ENCODE results near the gene KRTAP3-2. TPM values are rescaled to one million over a fixed set of nuclear protein-coding genes. Genes with fewer than 3 reads are reported as not detected.

The KRTAP3-2 gene
- total RNA-seq, 2 donors from 2014 or later: not detected

GRCh38 chr17:40981115-40981514 is 18.6 kb downstream of the KRTAP3-2 start:
- H3K27ac ChIP-seq: no peak overlapping the region
- no peaks in the 10 kb centered on the region for H3K27me3 ChIP-seq

DNA sequence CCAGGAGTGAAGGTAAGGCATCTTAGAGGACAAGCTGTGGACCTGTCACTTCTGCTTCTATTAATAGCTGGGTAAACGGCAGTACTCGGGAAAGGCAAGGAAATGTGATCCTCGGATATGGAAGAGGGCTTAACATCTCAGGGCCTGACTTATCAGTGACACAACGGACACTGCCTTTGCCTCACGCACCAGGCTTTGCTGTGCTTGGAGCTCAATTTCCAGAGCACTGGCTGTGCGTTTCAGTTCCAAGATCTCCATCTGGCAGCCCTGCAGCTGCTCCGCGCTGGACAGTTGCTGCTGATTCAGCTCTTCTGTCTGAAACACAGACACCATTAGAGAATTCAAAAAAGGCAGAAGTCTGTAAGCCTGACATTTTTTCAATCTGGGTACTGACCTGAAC is 19.1 kb downstream of the KRTAP3-2 start:
- Histone ChIP-seq H3K27me3 (no peaks in the 10 kb centered on the region), H3K4me1 (no peaks in the 10 kb centered on the region), H3K36me3 (no peaks in the 10 kb centered on the region), H3K27ac (no peak overlapping the region), H3K4me3 (no peak overlapping the region), H3K9me3 (no peaks in the 10 kb centered on the region)
- TF ChIP-seq CTCF (IDR thresholded peaks at IDR 0.05): no peak
- DNase-seq (ENCODE audit: low spot score): no peak

More at GRCh38 chr17:40981115-40981514, 18.6 kb downstream of the KRTAP3-2 start:
- Histone ChIP-seq H3K9me3 (no peaks in the 10 kb centered on the region), H3K36me3 (no peaks in the 10 kb centered on the region), H3K4me1 (no peaks in the 10 kb centered on the region), H3K4me3 (no peak overlapping the region)
- no peak for TF ChIP-seq CTCF (IDR thresholded peaks at IDR 0.05)
- no peak for DNase-seq (ENCODE audit: low spot score)

- Histone ChIP-seq H3K4me1 (no peaks in the 10 kb centered on the region), H3K27me3 (no peaks in the 10 kb centered on the region), H3K4me3 (no peak overlapping the region), H3K36me3 (no peaks in the 10 kb centered on the region), H3K9me3 (no peaks in the 10 kb centered on the region), H3K27ac (no peak overlapping the region)
- DNase-seq (ENCODE audit: low spot score): no peak
- no peak for TF ChIP-seq CTCF (IDR thresholded peaks at IDR 0.05)
Measured at GRCh38 chr17:40980117-40980516, 19.6 kb downstream of the KRTAP3-2 start.

- TF ChIP-seq CTCF (IDR thresholded peaks at IDR 0.05): no peak
- DNase-seq (ENCODE audit: low spot score): no peak
- no peaks in the 10 kb centered on the region for H3K27me3 ChIP-seq
- H3K36me3 ChIP-seq: no peaks in the 10 kb centered on the region
- no peak overlapping the region for H3K4me3 ChIP-seq
- H3K27ac ChIP-seq: no peak overlapping the region
- H3K9me3 ChIP-seq: no peaks in the 10 kb centered on the region
- H3K4me1 ChIP-seq: no peaks in the 10 kb centered on the region
Measured at GRCh38 chr17:40978575-40979151, 21.0 kb downstream of the KRTAP3-2 start.

DNA sequence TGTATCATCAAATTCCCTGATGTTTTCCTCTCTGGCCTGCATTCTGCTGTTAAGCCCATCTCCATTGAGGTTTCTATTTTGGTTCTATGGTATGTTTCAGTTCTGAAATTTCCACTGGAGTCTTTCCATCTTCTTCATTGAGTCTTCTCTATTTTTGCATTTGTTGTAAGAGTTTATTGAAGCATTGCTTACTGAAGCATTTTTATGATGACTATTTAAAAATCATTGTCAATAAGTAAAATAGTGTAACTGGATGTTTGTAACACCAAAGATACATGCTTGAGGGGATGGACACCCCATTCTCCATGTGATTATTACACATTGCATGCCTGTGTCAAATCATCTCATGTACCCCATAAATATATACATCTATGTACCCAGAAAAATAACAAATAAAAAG is 24.2 kb downstream of the KRTAP3-2 start:
- no peaks in the 10 kb centered on the region for H3K27me3 ChIP-seq
- DNase-seq (ENCODE audit: low spot score): no peak
- no peak overlapping the region for H3K27ac ChIP-seq
- no peaks in the 10 kb centered on the region for H3K9me3 ChIP-seq
- no peaks in the 10 kb centered on the region for H3K4me1 ChIP-seq
- H3K4me3 ChIP-seq: no peak overlapping the region
- no peaks in the 10 kb centered on the region for H3K36me3 ChIP-seq
- no peak for TF ChIP-seq CTCF (IDR thresholded peaks at IDR 0.05)

DNA sequence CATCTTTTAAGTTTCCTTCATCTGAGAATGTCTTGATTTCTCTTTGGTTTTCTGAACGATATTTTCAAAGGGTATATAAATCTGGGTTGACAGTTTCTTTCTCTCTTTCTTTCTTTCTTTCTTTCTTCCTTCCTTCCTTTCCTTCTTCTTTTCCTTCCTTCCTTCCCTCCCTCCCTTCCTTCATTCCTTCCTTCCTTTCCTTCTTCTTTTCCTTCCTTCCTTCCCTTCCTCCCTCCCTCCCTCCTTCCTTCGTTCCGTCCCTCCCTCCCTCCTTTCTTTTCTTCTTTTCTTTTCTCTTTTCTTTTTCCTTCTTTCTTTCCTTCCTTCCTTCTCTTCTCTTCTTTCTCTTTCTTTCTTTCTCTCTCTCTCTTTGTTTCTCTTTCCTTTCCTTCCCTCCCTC is 25.3 kb downstream of the KRTAP3-2 start:
- TF ChIP-seq CTCF (IDR thresholded peaks at IDR 0.05): no peak
- no peaks in the 10 kb centered on the region for H3K9me3 ChIP-seq
- H3K4me3 ChIP-seq: no peak overlapping the region
- DNase-seq (ENCODE audit: low spot score): no peak
- no peaks in the 10 kb centered on the region for H3K36me3 ChIP-seq
- no peaks in the 10 kb centered on the region for H3K27me3 ChIP-seq
- H3K4me1 ChIP-seq: no peaks in the 10 kb centered on the region
- H3K27ac ChIP-seq: no peak overlapping the region

Data from right atrium auricular region (tissue), 2 donors.